HepG2 (cell line): ENCODE measurements around the gene HDLBP. TPM values are rescaled to one million over a fixed set of nuclear protein-coding genes. Genes with fewer than 3 reads are reported as not detected.

Experiments
- BHLHE40 ChIP-seq: IDR thresholded peaks from 2 replicates; pipeline ENCODE4 v1.6.1; 2011; ENCODE audit warnings: low read length, improper control_type of control experiment
- CBX1 ChIP-seq: IDR thresholded peaks from one replicate; pipeline ENCODE4 v1.6.1; 2016; ENCODE audit warnings: antibody characterized with exemption, low read depth
- HNRNPLL ChIP-seq: fragments of 200-400 bp; formaldehyde crosslinking; IDR thresholded peaks from 2 replicates; pipeline ENCODE4 v1.6.1; 2017; ENCODE audit warnings: mild to moderate bottlenecking, low read depth, low read length; ENCODE audit not compliant: poor library complexity, severe bottlenecking
- HNRNPUL1 ChIP-seq: fragments of 200-400 bp; formaldehyde crosslinking; IDR thresholded peaks from 2 replicates; pipeline ENCODE4 v1.6.1; 2017; ENCODE audit warnings: low read depth, mild to moderate bottlenecking, low read length, moderate library complexity
- PRMT3 ChIP-seq: sonication (generic); formaldehyde crosslinking; IDR thresholded peaks from 2 replicates; pipeline ENCODE4 v1.8.1; 2022; ENCODE audit warnings: low read depth, mild to moderate bottlenecking, moderate library complexity, missing genetic modification reagents, borderline replicate concordance
- SP4 ChIP-seq: sonication (generic); formaldehyde crosslinking; IDR thresholded peaks from 2 replicates; pipeline ENCODE4 v1.8.1; 2023; ENCODE audit warnings: mild to moderate bottlenecking, missing genetic modification reagents
- SUZ12 ChIP-seq: fragments of 150-350 bp; IDR thresholded peaks from 2 replicates; pipeline ENCODE4 v1.6.1; 2014; ENCODE audit warnings: low read depth, low read length
- TFDP1 ChIP-seq: IDR thresholded peaks from 2 replicates; pipeline ENCODE4 v1.6.1; 2016; ENCODE audit warnings: missing compliant biosample characterization, missing genetic modification reagents, borderline replicate concordance
- ZNF710 ChIP-seq: sonication (generic); formaldehyde crosslinking; IDR thresholded peaks from 2 replicates; pipeline ENCODE4 v1.5.0; 2020; ENCODE audit warnings: mild to moderate bottlenecking, missing genetic modification reagents, borderline replicate concordance
- polyA plus RNA-seq, 8 experiments: library from polyadenylated mRNA; depleted of rRNA in 3 of 8; stranded (reverse) in 7 of 8; unstranded in 1 of 8; fragments of >200 nt; fragmentation: Illumina TruSeq in 4 of 8; extraction: Trizol in 4 of 8; gene quantifications; 2 replicates each; pipeline versions ENCODE4 v1.2.1 to v1.2.3, GENCODE V29; 2011 to 2016; ENCODE audit warnings: low read depth in 4 of 8, missing spikeins in 1 of 8, mixed read lengths in 1 of 8; ENCODE audit not compliant: insufficient read depth in 1 of 8
- total RNA-seq, 5 experiments: library from RNA; depleted of rRNA; stranded (reverse); fragments of >200 nt; fragmentation: Illumina TruSeq; extraction: Trizol; gene quantifications; 2 replicates each; pipeline ENCODE4 v1.2.3, GENCODE V29; 2016; ENCODE audit warnings: low read depth in 1 of 5
- TF ChIP-seq, protein P1 (sequence below), 2 experiments: fragments of 450-650 bp in 1 of 2; sonication (generic) in 1 of 2; formaldehyde crosslinking; IDR thresholded peaks; 2 replicates each; pipeline versions ENCODE4 v1.5.0 to v1.8.0; 2020 to 2022; ENCODE audit warnings: mild to moderate bottlenecking in 1 of 2, missing genetic modification reagents in 1 of 2

Gene HDLBP
- total and polyA plus RNA-seq, 2 of the 13 experiments (the other 11 are each of a cell fraction or from before 2014, with no cell fraction given) = 464 to 707 TPM

- TF ChIP-seq ZNF710 (CRISPR knock-in tag) = no peak
- no peak for TF ChIP-seq SUZ12
- TF ChIP-seq PRMT3 (CRISPR knock-in tag) = no peak
- TF ChIP-seq SP4 (CRISPR knock-in tag) = 0 out of 2 replicates have a peak, but pooled peaks have one; percentile 20
- TF ChIP-seq BHLHE40 = 0 out of 2 replicates have a peak, but pooled peaks have one; percentile 26
- TF ChIP-seq, protein P1, sequence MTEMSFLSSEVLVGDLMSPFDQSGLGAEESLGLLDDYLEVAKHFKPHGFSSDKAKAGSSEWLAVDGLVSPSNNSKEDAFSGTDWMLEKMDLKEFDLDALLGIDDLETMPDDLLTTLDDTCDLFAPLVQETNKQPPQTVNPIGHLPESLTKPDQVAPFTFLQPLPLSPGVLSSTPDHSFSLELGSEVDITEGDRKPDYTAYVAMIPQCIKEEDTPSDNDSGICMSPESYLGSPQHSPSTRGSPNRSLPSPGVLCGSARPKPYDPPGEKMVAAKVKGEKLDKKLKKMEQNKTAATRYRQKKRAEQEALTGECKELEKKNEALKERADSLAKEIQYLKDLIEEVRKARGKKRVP (CRISPR knock-in tag; IDR thresholded peaks at IDR 0.05) = no peak
- TF ChIP-seq HNRNPUL1 = no peak
- peak; percentile 10 for TF ChIP-seq HNRNPLL
- TF ChIP-seq CBX1 = no peak
- TF ChIP-seq TFDP1 (CRISPR knock-in tag) = no peak
Measured at GRCh38 chr2:241226723-241227572, 88.5 kb downstream of the HDLBP start (continued).
